Measurements from ENCODE around the gene CCS. TPM values are rescaled to one million over a fixed set of nuclear protein-coding genes. Genes with fewer than 3 reads are reported as not detected.

Gene CCS
- total RNA-seq, 1 donor from 2014 or later: 64.9 TPM

Other genes starting within 250 kb of the CCS start
- gene BRMS1, start 248.1 kb upstream of the CCS start, total RNA-seq: 32.2 TPM
- 43.8 TPM for gene B4GAT1, start 245.6 kb upstream of the CCS start, total RNA-seq
- gene SLC29A2, start 221.4 kb upstream of the CCS start, total RNA-seq: 19.0 TPM
- gene NPAS4, start 172.2 kb upstream of the CCS start, total RNA-seq: 1.5 TPM
- gene MRPL11, start 154.3 kb upstream of the CCS start, total RNA-seq: 32.8 TPM
- 20.3 TPM for gene PELI3, start 126.3 kb upstream of the CCS start, total RNA-seq
- 61.2 TPM for gene DPP3, start 112.8 kb upstream of the CCS start, total RNA-seq
- gene BBS1, start 82.5 kb upstream of the CCS start, total RNA-seq: 72.9 TPM
- gene ZDHHC24, start 47.1 kb upstream of the CCS start, total RNA-seq: 24.1 TPM
- gene ACTN3, start 46.3 kb upstream of the CCS start, total RNA-seq: 0.12 TPM
- 87.4 TPM for gene CTSF, start 24.6 kb upstream of the CCS start, total RNA-seq
- 1.0 TPM for gene CCDC87, start 122 bp upstream of the CCS start, total RNA-seq
- 84.5 TPM for gene RBM14, start 23.4 kb downstream of the CCS start, total RNA-seq
- 119 TPM for gene RBM4, start 45.5 kb downstream of the CCS start, total RNA-seq
- gene RBM4B, start 84.7 kb downstream of the CCS start, total RNA-seq: 21.9 TPM
- 18.2 TPM for gene SPTBN2, start 136.0 kb downstream of the CCS start, total RNA-seq